GM23338 (cell line): ENCODE data around the gene SCN2B. TPM values are rescaled to one million over a fixed set of nuclear protein-coding genes. Genes with fewer than 3 reads are reported as not detected.

Experiments used
- ATAC-seq: fragments of 200-7000 bp; cut with Tn5 transposase; 3 replicates; pipeline ENCODE4 v1.9.1; 2020
- DNase-seq: peaks from one replicate; pipeline ENCODE4 v3.0.0-alpha.2; 2015; ENCODE audit warnings: low spot score
- H2AFZ ChIP-seq: fragments of 200-600 bp; sonication (generic); 2 replicates; pipeline ENCODE4 v1.8.0; 2016; ENCODE audit warnings: antibody characterized with exemption, mild to moderate bottlenecking, moderate library complexity
- H3F3A ChIP-seq: fragments of 200-600 bp; sonication (generic); replicated peaks from 2 replicates; pipeline ENCODE4 v1.8.0; 2017; ENCODE audit warnings: antibody characterized with exemption, mixed run types, low read depth
- H3K27ac ChIP-seq: fragments of 200-600 bp; sonication (generic); 2 replicates; pipeline ENCODE4 v1.6.1; 2016; ENCODE audit warnings: low read depth
- H3K27me3 ChIP-seq: fragments of 200-600 bp; sonication (generic); 2 replicates; pipeline ENCODE4 v1.8.0; 2016; ENCODE audit warnings: mild to moderate bottlenecking, mixed run types, moderate library complexity; ENCODE audit not compliant: insufficient read depth
- H3K36me3 ChIP-seq: fragments of 200-600 bp; sonication (generic); 2 replicates; pipeline ENCODE4 v1.8.0; 2016; ENCODE audit warnings: mild to moderate bottlenecking; ENCODE audit not compliant: insufficient read depth
- H3K4me1 ChIP-seq: fragments of 200-600 bp; sonication (generic); 2 replicates; pipeline ENCODE4 v1.8.0; 2016; ENCODE audit warnings: mild to moderate bottlenecking, moderate library complexity; ENCODE audit not compliant: insufficient read depth
- H3K4me2 ChIP-seq: fragments of 200-600 bp; sonication (generic); 2 replicates; pipeline ENCODE4 v1.7.1; 2017; ENCODE audit warnings: mixed run types
- H3K4me3 ChIP-seq: fragments of 200-600 bp; sonication (generic); 2 replicates; pipeline ENCODE4 v1.6.1; 2016; ENCODE audit warnings: mixed run types
- H3K79me2 ChIP-seq: fragments of 200-600 bp; sonication (generic); replicated peaks from 2 replicates; pipeline ENCODE4 v1.8.0; 2017; ENCODE audit warnings: mild to moderate bottlenecking; ENCODE audit not compliant: insufficient read depth
- H3K9me2 ChIP-seq: fragments of 200-600 bp; sonication (generic); 2 replicates; pipeline ENCODE4 v1.8.0; 2017; ENCODE audit not compliant: insufficient read depth
- H4K20me1 ChIP-seq: fragments of 200-600 bp; sonication (generic); replicated peaks from 2 replicates; pipeline ENCODE4 v1.8.0; 2017; ENCODE audit warnings: mild to moderate bottlenecking; ENCODE audit not compliant: insufficient read depth
- H3K27ac Mint-ChIP-seq: 2 replicates; pipeline ENCODE4 v1.8.0; 2020; ENCODE audit warnings: inconsistent platforms, mild to moderate bottlenecking, moderate library complexity, mixed read lengths
- H3K27me3 Mint-ChIP-seq: 3 replicates; pipeline ENCODE4 v1.8.0; 2022; ENCODE audit warnings: low read depth, mild to moderate bottlenecking, moderate library complexity, mixed read lengths, inconsistent platforms; ENCODE audit not compliant: insufficient read depth, poor library complexity
- H3K36me3 Mint-ChIP-seq: 3 replicates; pipeline ENCODE4 v1.8.0; 2021; ENCODE audit warnings: low read depth, mild to moderate bottlenecking, inconsistent platforms, moderate library complexity, mixed read lengths
- H3K4me1 Mint-ChIP-seq: 3 replicates; pipeline ENCODE4 v1.8.0; 2020; ENCODE audit warnings: mild to moderate bottlenecking, inconsistent platforms, mixed read lengths
- H3K4me3 Mint-ChIP-seq: 3 replicates; pipeline ENCODE4 v1.8.0; 2021; ENCODE audit warnings: moderate library complexity, mild to moderate bottlenecking, inconsistent platforms, mixed read lengths
- H3K9me3 Mint-ChIP-seq: 3 replicates; pipeline ENCODE4 v1.8.0; 2020; ENCODE audit warnings: moderate library complexity, mild to moderate bottlenecking, inconsistent platforms, mixed read lengths
- CREB1 ChIP-seq: fragments of 250-450 bp; sonication (Bioruptor Pico); IDR thresholded peaks from 2 replicates; pipeline ENCODE4 v1.5.0; 2020; ENCODE audit warnings: low read depth, mild to moderate bottlenecking, moderate library complexity
- CTCF ChIP-seq, 2 experiments: fragments of 200-600 bp in 1 of 2; sonication (generic) in 1 of 2; conservative IDR thresholded peaks; 2 replicates each; pipeline versions ENCODE4 v1.5.1 to v1.6.1; 2016 to 2017; ENCODE audit warnings: antibody characterized with exemption in 2 of 2, low read depth in 2 of 2, mild to moderate bottlenecking in 2 of 2, moderate library complexity in 1 of 2
- EZH2 ChIP-seq: fragments of 200-600 bp; sonication (generic); IDR thresholded peaks from one replicate; pipeline ENCODE4 v1.8.0; 2017; ENCODE audit warnings: antibody characterized with exemption, mild to moderate bottlenecking, low read depth; ENCODE audit not compliant: unreplicated experiment
- EZH2phosphoT487 ChIP-seq: fragments of 200-600 bp; sonication (generic); IDR thresholded peaks from one replicate; pipeline ENCODE4 v1.8.1; 2018; ENCODE audit warnings: antibody characterized with exemption; ENCODE audit not compliant: unreplicated experiment
- JUNB ChIP-seq: IDR thresholded peaks from one replicate; pipeline ENCODE4 v1.6.1; 2016; ENCODE audit warnings: antibody characterized with exemption; ENCODE audit not compliant: unreplicated experiment
- POLR2AphosphoS5 ChIP-seq: IDR thresholded peaks from 2 replicates; pipeline ENCODE4 v1.6.1; 2016; ENCODE audit warnings: antibody characterized with exemption, low read depth
- REST ChIP-seq: IDR thresholded peaks from one replicate; pipeline ENCODE4 v1.6.1; 2018; ENCODE audit warnings: antibody characterized with exemption; ENCODE audit not compliant: unreplicated experiment
- STAT1 ChIP-seq: IDR thresholded peaks from one replicate; pipeline ENCODE4 v1.6.1; 2016; ENCODE audit warnings: antibody characterized with exemption; ENCODE audit not compliant: unreplicated experiment
- ZNF114 ChIP-seq: fragments of 250-450 bp; sonication (Bioruptor Pico); IDR thresholded peaks from 2 replicates; pipeline ENCODE4 v1.5.0; 2020; ENCODE audit warnings: mild to moderate bottlenecking, moderate library complexity
- ZNF462 ChIP-seq: fragments of 250-450 bp; sonication (Bioruptor Pico); IDR thresholded peaks from 2 replicates; pipeline ENCODE4 v1.5.0; 2020; ENCODE audit warnings: mild to moderate bottlenecking, moderate library complexity
- polyA plus RNA-seq: library from polyadenylated mRNA; unstranded; fragments of >200 nt; fragmentation: Nextera tagmentation; extraction: Ambion mirVana; gene quantifications from 2 replicates; pipeline ENCODE4 v1.2.1, GENCODE V29; 2016
- total RNA-seq: library from RNA; depleted of rRNA; stranded (reverse); fragments of >200 nt; shearing (Covaris generic); gene quantifications from 2 replicates; pipeline ENCODE4 v1.2.3, GENCODE V29; 2014

The SCN2B gene
- total and polyA plus RNA-seq, 2 experiments from 2014 or later = 0.03 TPM; not detected in 1

- Histone ChIP-seq H3K4me2 (peak overlapping the region; percentile 55; the same call in 1 of the 2 replicates), H4K20me1 (0 out of 2 replicates have a peak, but pooled peaks cover 3% of the 10 kb centered on the region), H3K4me3 (no peak overlapping the region), H3K27ac (no peak overlapping the region), H3K36me3 (no peaks in the 10 kb centered on the region), H3K4me1 (peaks cover 35% of the 10 kb centered on the region), H3K27me3 (peaks cover 89% of the 10 kb centered on the region), H2AFZ (no peak overlapping the region), H3K79me2 (no peaks in the 10 kb centered on the region), H3K9me2 (no peaks in the 10 kb centered on the region), H3F3A (no peaks in the 10 kb centered on the region)
- ATAC-seq = no peak
- Mint-ChIP-seq H3K27me3 (peaks cover 47% of the 10 kb centered on the region), H3K4me3 (peak overlapping the region; percentile 15; the same call in 1 of the 3 replicates), H3K27ac (no peak overlapping the region), H3K9me3 (no peaks in the 10 kb centered on the region), H3K36me3 (no peaks in the 10 kb centered on the region), H3K4me1 (peaks cover 43% of the 10 kb centered on the region)
- TF ChIP-seq STAT1 (no peak), CREB1 (CRISPR knock-in tag) (no peak), EZH2 (no peak), EZH2phosphoT487 (no peak), ZNF462 (no peak), JUNB (no peak), CTCF (conservative IDR thresholded peaks at IDR 0.05; ENCODE audit: low read depth in 2 of 2) (no peak), REST (no peak), POLR2AphosphoS5 (no peak), ZNF114 (no peak)
- no peak for DNase-seq
These were observed 28.9 kb downstream of the SCN2B start for GRCh38 chr11:118147502-118147901.
